Measurements from ENCODE around the gene MAPK8.

DNA sequence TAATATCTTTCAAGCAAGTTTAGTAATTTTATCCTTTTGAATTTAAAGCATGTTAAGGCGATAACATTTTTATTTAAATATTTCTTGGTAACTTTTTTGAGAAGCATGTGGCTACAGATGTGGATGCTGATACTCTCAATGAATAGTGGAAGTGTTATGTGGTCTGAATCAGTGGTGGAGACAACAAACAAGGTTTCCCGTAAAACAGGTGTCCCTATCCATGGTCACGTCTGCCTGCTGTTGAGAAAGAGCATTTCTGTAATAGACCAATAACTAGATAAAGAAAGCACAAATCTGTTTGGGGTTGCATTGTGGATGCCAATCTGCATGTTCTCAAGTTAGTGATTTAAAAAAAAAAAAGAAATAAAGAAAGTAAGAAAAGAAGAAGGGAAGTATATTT lies 13.9 kb upstream of the MAPK8 start:
- no peak for TF ChIP-seq RAD21 (IDR thresholded peaks at IDR 0.05; ENCODE audit: low read depth)
- no peak for TF ChIP-seq FOXM1 (IDR thresholded peaks at IDR 0.05; ENCODE audit: borderline replicate concordance, low read depth)
- no peak for TF ChIP-seq NFIC (IDR thresholded peaks at IDR 0.05)
- TF ChIP-seq, protein P1, sequence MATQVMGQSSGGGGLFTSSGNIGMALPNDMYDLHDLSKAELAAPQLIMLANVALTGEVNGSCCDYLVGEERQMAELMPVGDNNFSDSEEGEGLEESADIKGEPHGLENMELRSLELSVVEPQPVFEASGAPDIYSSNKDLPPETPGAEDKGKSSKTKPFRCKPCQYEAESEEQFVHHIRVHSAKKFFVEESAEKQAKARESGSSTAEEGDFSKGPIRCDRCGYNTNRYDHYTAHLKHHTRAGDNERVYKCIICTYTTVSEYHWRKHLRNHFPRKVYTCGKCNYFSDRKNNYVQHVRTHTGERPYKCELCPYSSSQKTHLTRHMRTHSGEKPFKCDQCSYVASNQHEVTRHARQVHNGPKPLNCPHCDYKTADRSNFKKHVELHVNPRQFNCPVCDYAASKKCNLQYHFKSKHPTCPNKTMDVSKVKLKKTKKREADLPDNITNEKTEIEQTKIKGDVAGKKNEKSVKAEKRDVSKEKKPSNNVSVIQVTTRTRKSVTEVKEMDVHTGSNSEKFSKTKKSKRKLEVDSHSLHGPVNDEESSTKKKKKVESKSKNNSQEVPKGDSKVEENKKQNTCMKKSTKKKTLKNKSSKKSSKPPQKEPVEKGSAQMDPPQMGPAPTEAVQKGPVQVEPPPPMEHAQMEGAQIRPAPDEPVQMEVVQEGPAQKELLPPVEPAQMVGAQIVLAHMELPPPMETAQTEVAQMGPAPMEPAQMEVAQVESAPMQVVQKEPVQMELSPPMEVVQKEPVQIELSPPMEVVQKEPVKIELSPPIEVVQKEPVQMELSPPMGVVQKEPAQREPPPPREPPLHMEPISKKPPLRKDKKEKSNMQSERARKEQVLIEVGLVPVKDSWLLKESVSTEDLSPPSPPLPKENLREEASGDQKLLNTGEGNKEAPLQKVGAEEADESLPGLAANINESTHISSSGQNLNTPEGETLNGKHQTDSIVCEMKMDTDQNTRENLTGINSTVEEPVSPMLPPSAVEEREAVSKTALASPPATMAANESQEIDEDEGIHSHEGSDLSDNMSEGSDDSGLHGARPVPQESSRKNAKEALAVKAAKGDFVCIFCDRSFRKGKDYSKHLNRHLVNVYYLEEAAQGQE (IDR thresholded peaks at IDR 0.05; ENCODE audit: low read depth) = no peak
- no peak for TF ChIP-seq CREB1 (IDR thresholded peaks at IDR 0.05; ENCODE audit: low read depth)
- no peak for TF ChIP-seq ZBTB7A (IDR thresholded peaks at IDR 0.05; ENCODE audit: low read depth)
- no peak for TF ChIP-seq EP300 (IDR thresholded peaks at IDR 0.05; ENCODE audit: borderline replicate concordance)

All from Ishikawa (cell line).